Measurements from ENCODE around the gene THBS3.
A peak's percentile ranks its signal among the peaks of the same experiment; 100 is the strongest.

THBS3 gene

DNA sequence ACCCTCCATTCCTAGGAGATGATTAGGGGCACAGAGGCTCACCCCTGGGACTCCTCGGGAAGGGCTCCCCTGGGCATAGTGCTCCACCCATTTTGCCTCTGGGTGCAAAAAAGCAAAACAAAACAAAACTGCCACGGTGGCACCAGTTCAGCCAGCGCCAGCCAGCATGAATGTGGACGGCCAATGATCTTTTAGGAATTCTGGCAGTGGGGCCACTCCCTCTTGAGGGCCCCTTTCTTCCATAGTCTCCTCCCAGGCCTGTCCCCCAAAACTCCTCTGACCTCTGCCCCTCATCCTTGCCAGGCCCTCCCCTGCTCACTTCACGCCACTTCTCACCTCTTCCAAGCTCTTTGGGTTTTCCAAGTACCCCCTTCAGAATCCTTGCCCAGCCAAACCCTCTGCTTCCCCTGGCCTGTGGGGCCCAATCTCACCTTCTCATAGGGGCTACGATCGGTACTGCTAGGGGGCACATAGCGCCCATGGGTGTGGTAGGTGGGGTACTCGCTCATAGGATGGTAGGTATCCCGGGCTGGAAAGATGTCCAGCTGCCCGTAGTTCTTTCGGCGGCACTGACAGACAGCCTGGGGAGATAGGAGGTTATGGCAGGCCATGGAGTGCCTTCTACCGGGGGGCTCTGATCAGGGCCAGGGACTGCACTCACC lies 20.8 kb downstream of the THBS3 start:
- no peak for DNase-seq

DNA sequence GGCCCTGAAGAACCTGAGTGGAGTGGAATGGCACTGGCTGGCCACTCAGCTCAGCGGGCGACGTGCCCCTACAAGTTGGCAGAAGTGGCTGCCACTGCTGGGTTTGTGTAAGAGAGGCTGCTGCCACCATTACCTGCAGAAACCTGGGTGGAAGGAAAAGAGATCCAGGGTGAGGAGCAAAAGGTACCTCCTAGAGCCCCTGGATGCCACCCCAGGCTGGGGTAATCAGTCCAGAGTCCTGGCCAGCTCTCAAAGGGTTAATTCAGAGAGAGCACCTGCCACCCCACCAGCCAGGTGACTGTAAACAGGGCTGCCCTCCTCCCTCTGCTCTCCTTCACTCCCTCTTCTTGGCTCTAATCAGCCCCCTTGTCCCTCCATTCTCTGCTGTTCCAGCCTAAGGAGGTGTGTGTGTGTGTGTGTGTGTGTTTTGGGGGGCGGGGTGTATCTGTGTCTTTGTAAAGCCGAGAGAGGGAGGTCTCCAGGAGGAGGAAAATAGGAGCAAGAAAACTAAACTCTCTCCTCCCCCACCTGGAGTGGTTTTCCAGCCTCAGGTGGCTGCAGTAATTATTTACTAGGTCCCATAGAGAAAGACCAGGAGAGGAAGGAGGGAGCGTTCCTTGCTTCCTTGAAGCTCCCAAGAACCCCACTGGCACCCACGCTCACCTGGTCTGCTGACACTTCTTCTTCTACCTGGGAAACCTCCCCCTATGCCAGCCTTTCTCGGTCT lies 21.5 kb downstream of the THBS3 start:
- DNase-seq: no peak

DNA sequence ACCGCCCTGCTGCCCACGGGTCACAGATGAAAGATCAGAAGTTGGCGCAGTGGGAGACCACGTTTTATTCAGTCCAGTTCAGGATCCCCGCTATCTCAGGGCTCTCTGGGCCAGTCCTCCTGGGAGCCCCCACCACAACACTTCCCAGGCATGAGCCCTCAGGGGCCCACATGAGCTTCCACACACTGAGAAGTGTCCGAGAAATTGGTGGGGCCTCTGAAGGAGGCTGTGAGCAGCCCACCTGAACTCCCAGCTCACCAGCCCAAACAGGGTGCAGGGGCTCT lies 22.0 kb downstream of the THBS3 start:
- no peak for DNase-seq

GRCh38 chr1:155184835-155185782 lies 22.6 kb downstream of the THBS3 start:
- DNase-seq: no peak

DNA sequence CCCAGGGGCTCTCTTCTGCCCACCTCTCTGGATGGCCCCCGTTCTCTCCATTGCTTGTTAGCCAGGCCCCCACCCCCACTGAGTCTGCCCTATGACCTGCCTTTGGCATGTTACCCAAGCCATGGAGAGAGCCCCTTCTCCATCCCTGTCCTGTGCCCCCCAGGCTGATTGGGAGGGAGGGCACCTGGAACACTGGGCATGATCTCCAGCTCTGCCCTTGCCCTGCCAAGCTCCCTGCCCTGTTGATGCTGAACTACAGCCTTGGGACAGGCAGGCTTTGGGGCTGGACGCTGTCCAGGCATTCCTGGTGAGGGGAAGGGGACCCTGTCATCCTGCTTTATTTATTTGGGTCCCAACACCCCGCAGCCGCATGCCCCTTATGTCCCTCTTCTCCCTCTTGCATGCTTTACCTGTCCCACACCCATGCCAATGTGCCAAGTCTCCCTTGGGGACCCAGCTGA lies 23.3 kb downstream of the THBS3 start:
- DNase-seq: no peak

DNA sequence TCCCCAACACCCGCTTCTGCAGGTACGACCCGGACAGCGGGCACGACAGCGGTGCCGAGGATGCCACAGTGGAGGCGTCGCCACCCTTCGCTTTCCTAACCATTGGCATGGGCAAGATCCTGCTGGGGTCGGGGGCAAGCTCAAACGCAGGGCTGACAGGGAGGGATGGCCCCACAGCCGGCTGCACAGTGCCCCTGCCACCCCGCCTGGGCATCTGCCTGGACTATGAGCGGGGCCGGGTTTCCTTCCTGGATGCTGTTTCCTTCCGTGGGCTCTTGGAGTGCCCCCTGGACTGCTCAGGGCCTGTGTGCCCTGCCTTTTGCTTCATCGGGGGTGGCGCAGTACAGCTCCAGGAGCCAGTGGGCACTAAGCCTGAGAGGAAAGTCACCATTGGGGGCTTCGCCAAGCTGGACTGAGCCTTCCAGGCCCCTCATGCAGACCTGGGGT lies 23.9 kb downstream of the THBS3 start:
- DNase-seq: no peak

DNA sequence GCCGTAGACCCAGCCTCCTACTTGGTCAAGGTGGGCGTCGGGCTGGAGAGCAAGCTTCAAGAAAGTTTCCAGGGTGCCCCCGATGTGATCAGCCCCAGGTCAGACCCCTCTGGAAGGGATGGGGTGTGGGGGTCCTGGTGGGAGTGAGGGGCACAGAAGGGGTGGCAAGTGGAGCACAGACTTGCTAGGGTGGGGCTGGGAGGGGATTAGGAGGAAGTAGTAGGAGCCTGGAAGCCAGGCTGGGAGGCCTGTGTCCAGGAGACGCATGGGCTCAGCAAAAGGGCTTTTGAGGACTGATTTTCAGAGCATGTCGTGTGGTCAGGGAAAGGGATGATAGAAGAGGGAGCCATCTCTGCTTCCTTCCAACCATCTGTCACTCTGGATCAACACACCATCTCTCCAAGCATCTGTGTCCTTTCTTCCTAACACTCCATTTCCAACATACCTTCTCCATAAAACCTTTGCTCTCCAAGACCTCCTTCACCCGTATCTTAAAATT lies 25.6 kb downstream of the THBS3 start:
- no peak for DNase-seq

DNA sequence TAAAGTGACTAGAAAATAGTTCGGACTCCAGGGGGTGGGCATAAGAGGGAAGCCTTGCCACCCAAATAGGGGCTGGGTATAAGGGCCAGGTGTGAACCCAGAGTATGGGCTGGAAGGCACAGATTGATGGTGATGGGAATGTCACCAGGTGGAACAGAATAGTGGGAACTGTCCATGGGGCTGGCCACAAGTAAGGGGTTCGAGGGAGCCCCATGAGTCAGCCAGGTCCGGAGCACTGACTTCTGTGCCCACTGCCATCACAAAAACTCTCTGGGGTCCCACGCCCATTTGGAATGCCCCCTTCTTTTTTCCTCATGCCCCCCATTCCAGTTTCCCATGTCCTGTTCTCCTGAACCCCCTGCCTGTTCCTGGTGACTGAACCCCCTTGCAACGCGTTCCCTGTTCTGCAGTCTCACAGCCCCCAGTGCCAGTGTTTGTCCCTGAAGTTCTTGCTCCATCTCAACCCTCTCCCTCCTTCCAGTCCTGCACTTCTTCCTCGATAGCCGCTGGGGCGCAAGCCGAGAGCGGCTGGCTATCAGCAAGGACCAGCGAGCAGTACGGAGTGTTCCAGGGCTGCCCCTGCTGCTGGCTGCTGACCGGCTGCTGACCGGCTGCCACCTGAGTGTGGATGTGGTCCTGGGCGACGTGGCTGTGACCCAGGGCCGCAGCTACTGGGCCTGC lies 26.2 kb downstream of the THBS3 start:
- no peak for DNase-seq

DNA sequence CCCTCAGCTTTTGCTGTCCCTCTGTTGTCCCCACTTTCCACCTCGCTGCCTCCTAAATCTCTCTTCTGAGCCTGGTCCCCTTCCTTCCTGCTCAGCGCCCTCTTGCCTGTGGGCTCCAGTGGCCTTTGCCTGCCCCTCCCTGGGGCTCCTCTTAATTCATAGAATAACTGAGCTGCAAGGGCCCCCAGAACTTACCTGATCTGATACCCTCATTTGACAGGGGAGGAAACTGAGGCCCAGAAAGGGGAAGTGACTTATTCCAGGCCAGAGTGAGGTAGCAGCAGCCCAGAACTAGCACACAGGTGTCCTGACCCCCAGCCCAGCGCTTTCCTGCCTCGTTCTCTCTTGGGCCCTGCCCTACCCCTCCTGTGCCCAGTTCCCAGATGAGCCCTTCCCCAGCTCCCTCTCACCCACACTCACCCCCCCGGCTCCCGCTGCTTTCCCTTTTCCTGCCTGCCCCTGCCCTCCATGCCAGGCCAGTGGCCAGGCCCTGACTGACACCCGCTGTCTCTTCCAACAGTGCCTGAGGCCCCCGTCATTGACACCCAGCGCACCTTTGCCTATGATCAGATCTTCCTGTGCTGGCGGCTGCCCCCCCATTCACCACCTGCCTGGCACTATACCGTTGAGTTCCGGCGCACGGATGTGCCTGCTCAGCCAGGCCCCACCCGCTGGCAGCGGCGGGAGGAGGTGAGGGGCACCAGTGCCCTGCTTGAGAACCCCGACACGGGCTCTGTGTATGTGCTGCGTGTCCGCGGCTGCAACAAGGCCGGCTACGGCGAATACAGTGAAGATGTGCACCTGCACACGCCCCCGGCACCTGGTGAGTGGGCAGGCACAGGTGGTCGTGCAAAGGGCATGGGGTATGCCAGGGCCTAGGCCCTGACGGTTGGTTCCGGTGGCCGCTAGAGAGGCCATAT lies 28.3 kb downstream of the THBS3 start:
- peak; percentile 46 for DNase-seq

DNA sequence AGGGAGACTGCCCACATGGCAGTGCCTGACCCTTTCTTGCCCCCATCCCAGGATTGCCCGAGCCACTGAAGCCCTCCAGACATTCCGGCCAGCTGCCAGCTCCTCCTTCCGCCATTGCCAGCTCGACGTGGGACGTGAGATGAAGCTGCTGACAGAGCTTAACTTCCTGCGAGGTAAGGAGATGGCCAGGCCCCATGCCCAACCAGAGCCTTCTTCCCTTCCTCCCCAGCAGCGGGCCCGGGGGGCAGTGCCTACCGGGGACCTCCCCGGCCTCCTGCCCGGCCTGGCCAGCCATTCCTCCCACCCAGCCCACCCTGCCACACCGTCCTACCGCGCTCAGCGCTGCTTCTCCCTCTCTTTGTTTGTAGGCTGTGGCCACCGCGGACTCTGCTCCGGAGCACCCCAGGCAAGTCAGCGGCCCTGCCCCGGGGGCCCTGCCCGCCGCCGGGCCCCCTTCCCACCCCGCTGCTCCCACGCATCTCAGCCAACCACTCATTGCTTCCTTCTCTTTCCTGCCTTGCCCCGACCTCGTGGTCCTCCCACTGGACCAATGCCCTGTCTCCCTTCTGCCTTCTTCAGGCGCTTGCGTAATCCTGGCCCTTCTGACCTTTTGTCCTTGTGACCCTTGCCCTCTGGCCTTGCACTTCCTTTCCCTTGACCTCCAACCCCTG lies 29.1 kb downstream of the THBS3 start:
- no peak for DNase-seq

GRCh38 chr1:155177918-155178281 lies 29.8 kb downstream of the THBS3 start:
- DNase-seq: peak; percentile 48

DNA sequence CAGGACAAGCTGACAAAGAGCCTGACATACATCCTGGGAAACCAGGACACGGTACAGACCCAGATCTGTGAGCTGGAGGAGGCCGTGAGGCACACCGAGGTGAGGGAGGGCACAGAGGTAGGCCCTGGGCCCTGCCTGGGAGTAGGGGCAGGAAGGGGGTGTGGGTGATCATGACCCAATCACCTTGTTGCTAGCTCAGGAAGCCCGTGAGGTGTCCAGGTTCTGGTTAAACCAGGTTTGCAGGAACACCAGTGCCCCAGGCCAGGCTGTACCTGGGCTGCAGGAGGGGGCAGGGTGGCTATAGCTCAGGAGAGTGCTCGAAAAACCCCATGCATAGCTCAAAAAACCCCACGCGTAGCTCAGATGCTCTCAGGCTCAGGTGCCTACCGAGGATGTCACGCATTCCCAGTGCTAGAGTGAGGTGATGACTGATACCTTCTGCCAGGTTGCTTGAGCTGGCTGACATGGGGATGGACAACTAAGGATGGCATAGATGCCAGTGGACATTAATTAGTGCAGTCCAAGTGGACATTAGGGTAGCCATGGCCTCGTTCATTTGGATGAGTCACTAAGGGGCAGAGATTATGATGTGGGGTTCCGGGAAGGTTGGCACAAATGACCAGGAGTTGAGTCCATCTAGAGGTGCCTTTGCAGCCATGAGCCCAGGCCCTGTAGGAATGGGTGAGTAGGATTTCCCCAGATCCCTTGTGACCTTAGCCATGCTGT lies 30.3 kb downstream of the THBS3 start:
- peak; percentile 44 for DNase-seq

DNA sequence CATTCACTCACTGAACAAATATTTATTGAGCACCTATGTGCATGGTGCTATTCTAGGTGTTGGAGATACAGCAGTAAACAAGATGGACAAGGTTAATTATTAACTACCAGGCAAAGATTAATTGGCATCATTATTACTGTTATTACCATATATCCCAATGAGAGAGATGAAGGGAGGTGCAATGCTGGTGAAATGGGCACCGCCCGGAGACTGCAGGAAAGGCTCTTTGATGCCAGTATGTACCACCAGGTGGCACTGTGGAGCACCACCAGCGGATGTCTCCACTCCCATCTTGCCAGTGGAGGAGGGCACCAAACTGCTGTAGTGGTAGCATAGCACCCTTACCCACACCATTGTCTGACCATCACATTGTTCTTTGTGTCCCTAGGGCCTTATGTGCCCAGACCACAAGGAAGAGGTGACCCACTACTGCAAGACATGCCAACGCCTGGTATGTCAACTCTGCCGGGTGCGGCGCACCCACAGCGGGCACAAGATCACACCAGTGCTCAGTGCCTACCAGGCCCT lies 31.1 kb downstream of the THBS3 start:
- DNase-seq: peak; percentile 95

DNA sequence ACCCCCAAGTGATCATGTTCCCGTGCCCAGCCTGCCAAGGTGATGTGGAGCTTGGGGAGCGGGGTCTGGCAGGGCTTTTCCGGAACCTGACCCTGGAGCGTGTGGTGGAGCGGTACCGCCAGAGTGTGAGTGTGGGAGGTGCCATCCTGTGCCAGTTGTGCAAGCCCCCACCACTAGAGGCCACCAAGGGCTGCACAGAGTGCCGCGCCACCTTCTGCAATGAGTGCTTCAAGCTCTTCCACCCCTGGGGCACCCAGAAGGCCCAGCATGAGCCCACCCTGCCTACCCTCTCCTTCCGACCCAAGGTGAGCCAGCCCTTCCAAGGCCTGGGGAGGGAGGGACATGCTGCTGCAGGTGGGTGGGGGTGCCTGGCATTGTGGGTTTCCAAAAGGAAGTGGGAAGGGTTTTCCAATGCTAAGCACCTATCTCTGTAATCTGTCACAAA lies 31.7 kb downstream of the THBS3 start:
- DNase-seq: peak; percentile 62

GRCh38 chr1:155175281-155175926 lies 32.3 kb downstream of the THBS3 start:
- peak; percentile 53 for DNase-seq

GRCh38 chr1:155174324-155175280 lies 33.1 kb downstream of the THBS3 start:
- DNase-seq: peak; percentile 72

DNA sequence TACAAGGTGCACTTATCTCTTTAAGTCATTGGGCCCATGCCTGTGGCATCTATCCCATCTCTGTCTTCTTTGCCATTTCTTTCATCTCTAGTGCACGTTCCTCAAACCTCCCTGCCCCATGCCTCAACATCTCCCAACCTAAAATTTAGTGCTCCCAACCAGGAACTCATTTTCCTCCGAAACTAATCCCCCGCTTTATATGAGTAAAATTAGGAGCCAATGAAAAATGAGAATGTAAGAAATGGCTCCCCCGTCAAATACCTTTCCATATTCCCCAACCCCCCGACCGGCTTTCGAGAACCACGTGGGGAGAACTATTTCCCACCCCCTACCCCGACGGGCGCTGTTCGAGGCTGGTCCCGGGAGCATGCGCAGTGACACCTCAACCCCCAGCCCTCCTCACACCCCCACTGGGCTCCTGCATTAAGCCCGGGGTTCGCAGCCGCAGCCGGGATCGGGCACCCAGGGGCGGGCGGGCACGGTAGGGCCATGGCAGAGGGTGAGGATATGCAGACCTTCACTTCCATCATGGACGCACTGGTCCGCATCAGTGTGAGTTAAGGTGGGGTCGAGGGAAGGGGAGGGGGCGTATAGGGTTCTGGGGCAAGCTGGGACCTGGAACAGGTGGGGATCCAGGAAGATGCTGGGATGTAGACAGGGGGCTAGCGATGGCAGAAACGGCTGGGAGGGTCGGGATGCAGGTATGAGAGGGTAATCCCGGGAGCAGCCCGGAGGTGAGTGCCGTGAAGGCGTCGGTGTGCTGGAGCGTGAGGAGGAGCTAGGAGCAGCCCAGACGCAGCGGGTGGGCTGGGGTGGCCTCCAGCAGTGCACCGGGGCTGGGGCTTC lies 34.0 kb downstream of the THBS3 start, which contains the start of gene TRIM46:
Gene TRIM46, plus strand, starts transcription at position 372 of the 846 bp plus-strand sequence. Its CDS starts 118 bp downstream, at position 490.
- DNase-seq: peak; percentile 85
